ENCODE data around the gene PPP1R14D. TPM values are rescaled to one million over a fixed set of nuclear protein-coding genes. Genes with fewer than 3 reads are reported as not detected.

The PPP1R14D gene
- total and polyA plus RNA-seq, 2 experiments from 2014 or later: not detected

DNA sequence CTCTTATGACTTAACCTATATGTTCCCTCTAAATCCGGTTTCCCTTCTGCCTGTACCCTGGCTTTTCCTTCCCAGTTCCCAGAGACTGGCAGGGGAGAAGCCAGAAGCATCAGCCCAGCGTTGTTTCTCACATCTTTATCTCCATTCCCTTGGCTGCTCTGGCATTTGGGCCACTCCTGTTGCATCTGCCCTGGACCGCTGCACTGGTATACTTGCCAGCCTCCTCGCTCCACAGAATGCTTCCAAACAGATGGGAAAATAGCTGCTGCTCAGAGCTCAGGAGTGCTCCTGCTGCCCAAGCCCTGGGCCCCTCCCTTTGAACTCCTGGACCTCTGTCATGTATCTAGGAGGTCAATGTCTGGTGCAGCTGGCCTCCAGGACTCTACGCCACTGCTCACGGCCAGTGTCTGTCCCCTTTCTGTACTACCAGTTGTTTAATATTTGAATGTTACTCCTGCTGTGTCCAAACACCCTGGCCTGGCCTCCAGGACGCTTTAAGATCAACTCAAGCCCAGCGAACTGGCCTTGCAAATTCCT is 22.1 kb upstream of the PPP1R14D start:
- ATAC-seq: no peak
- Histone ChIP-seq H3F3A (replicated peaks; ENCODE audit: low read depth) (no peaks in the 10 kb centered on the region), H3K4me2 (no peak overlapping the region), H3K79me2 (replicated peaks; ENCODE audit: insufficient read depth) (peaks cover 62% of the 10 kb centered on the region), H3K27me3 (ENCODE audit: insufficient read depth) (no peaks in the 10 kb centered on the region), H3K27ac (ENCODE audit: low read depth) (no peak overlapping the region), H2AFZ (no peak overlapping the region), H4K20me1 (replicated peaks; ENCODE audit: insufficient read depth) (peaks cover 32% of the 10 kb centered on the region), H3K36me3 (ENCODE audit: insufficient read depth) (peaks cover 11% of the 10 kb centered on the region), H3K4me3 (no peak overlapping the region), H3K4me1 (ENCODE audit: insufficient read depth) (peaks cover 25% of the 10 kb centered on the region), H3K9me2 (ENCODE audit: insufficient read depth) (no peaks in the 10 kb centered on the region)
- Mint-ChIP-seq H3K27ac (0 out of 2 replicates have a peak overlapping the region, but pooled peaks have one; percentile 4), H3K27me3 (ENCODE audit: insufficient read depth, low read depth, poor library complexity) (peaks cover 11% of the 10 kb centered on the region), H3K4me1 (peaks cover 26% of the 10 kb centered on the region), H3K4me3 (no peak overlapping the region), H3K36me3 (ENCODE audit: low read depth) (peaks cover 78% of the 10 kb centered on the region), H3K9me3 (no peaks in the 10 kb centered on the region)
- TF ChIP-seq EZH2 (IDR thresholded peaks at IDR 0.05; ENCODE audit: low read depth, unreplicated experiment) (no peak), NANOG (IDR thresholded peaks at IDR 0.05; ENCODE audit: borderline replicate concordance) (no peak), ZNF114 (CRISPR knock-in tag; IDR thresholded peaks at IDR 0.05) (no peak), STAT1 (IDR thresholded peaks at IDR 0.05; ENCODE audit: unreplicated experiment) (no peak), POLR2AphosphoS5 (IDR thresholded peaks at IDR 0.05; ENCODE audit: low read depth) (no peak), CREB1 (CRISPR knock-in tag; IDR thresholded peaks at IDR 0.05; ENCODE audit: low read depth) (no peak), EZH2phosphoT487 (IDR thresholded peaks at IDR 0.05; ENCODE audit: unreplicated experiment) (no peak), ZNF331 (CRISPR knock-in tag; IDR thresholded peaks at IDR 0.05; ENCODE audit: low read depth) (no peak)
- TF ChIP-seq, protein P1, sequence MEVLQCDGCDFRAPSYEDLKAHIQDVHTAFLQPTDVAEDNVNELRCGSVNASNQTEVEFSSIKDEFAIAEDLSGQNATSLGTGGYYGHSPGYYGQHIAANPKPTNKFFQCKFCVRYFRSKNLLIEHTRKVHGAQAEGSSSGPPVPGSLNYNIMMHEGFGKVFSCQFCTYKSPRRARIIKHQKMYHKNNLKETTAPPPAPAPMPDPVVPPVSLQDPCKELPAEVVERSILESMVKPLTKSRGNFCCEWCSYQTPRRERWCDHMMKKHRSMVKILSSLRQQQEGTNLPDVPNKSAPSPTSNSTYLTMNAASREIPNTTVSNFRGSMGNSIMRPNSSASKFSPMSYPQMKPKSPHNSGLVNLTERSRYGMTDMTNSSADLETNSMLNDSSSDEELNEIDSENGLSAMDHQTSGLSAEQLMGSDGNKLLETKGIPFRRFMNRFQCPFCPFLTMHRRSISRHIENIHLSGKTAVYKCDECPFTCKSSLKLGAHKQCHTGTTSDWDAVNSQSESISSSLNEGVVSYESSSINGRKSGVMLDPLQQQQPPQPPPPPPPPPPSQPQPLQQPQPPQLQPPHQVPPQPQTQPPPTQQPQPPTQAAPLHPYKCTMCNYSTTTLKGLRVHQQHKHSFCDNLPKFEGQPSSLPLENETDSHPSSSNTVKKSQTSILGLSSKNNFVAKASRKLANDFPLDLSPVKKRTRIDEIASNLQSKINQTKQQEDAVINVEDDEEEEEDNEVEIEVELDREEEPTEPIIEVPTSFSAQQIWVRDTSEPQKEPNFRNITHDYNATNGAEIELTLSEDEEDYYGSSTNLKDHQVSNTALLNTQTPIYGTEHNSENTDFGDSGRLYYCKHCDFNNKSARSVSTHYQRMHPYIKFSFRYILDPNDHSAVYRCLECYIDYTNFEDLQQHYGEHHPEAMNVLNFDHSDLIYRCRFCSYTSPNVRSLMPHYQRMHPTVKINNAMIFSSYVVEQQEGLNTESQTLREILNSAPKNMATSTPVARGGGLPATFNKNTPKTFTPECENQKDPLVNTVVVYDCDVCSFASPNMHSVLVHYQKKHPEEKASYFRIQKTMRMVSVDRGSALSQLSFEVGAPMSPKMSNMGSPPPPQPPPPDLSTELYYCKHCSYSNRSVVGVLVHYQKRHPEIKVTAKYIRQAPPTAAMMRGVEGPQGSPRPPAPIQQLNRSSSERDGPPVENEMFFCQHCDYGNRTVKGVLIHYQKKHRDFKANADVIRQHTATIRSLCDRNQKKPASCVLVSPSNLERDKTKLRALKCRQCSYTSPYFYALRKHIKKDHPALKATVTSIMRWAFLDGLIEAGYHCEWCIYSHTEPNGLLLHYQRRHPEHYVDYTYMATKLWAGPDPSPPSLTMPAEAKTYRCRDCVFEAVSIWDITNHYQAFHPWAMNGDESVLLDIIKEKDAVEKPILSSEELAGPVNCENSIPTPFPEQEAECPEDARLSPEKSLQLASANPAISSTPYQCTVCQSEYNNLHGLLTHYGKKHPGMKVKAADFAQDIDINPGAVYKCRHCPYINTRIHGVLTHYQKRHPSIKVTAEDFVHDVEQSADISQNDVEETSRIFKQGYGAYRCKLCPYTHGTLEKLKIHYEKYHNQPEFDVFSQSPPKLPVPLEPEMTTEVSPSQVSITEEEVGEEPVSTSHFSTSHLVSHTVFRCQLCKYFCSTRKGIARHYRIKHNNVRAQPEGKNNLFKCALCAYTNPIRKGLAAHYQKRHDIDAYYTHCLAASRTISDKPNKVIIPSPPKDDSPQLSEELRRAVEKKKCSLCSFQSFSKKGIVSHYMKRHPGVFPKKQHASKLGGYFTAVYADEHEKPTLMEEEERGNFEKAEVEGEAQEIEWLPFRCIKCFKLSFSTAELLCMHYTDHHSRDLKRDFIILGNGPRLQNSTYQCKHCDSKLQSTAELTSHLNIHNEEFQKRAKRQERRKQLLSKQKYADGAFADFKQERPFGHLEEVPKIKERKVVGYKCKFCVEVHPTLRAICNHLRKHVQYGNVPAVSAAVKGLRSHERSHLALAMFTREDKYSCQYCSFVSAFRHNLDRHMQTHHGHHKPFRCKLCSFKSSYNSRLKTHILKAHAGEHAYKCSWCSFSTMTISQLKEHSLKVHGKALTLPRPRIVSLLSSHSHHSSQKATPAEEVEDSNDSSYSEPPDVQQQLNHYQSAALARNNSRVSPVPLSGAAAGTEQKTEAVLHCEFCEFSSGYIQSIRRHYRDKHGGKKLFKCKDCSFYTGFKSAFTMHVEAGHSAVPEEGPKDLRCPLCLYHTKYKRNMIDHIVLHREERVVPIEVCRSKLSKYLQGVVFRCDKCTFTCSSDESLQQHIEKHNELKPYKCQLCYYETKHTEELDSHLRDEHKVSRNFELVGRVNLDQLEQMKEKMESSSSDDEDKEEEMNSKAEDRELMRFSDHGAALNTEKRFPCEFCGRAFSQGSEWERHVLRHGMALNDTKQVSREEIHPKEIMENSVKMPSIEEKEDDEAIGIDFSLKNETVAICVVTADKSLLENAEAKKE (CRISPR knock-in tag; IDR thresholded peaks at IDR 0.05): no peak
- TF ChIP-seq, protein P2, sequence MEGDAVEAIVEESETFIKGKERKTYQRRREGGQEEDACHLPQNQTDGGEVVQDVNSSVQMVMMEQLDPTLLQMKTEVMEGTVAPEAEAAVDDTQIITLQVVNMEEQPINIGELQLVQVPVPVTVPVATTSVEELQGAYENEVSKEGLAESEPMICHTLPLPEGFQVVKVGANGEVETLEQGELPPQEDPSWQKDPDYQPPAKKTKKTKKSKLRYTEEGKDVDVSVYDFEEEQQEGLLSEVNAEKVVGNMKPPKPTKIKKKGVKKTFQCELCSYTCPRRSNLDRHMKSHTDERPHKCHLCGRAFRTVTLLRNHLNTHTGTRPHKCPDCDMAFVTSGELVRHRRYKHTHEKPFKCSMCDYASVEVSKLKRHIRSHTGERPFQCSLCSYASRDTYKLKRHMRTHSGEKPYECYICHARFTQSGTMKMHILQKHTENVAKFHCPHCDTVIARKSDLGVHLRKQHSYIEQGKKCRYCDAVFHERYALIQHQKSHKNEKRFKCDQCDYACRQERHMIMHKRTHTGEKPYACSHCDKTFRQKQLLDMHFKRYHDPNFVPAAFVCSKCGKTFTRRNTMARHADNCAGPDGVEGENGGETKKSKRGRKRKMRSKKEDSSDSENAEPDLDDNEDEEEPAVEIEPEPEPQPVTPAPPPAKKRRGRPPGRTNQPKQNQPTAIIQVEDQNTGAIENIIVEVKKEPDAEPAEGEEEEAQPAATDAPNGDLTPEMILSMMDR (conservative IDR thresholded peaks at IDR 0.05; ENCODE audit: low read depth in 2 of 2): no peak
- TF ChIP-seq, protein P3, sequence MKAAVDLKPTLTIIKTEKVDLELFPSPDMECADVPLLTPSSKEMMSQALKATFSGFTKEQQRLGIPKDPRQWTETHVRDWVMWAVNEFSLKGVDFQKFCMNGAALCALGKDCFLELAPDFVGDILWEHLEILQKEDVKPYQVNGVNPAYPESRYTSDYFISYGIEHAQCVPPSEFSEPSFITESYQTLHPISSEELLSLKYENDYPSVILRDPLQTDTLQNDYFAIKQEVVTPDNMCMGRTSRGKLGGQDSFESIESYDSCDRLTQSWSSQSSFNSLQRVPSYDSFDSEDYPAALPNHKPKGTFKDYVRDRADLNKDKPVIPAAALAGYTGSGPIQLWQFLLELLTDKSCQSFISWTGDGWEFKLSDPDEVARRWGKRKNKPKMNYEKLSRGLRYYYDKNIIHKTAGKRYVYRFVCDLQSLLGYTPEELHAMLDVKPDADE (IDR thresholded peaks at IDR 0.05): no peak
- no peak for DNase-seq (ENCODE audit: low spot score)

Data from GM23338 (cell line).